D721Med (cell line): ENCODE results near the gene THSD7B.
"Not testable (repeated sequence)": the region's sequence is repeated elsewhere in the genome, so short reads cannot be mapped to it uniquely, and the experiment has no call there.

Source experiments
- DNase-seq: peaks from one replicate; pipeline ENCODE4 v3.0.0; 2011; ENCODE audit warnings: low spot score; ENCODE audit not compliant: insufficient read length
- FAIRE-seq: peaks from 2 replicates; lab custom pipeline; 2011; peaks lifted over from hg19 to GRCh38; lab: Jason Lieb, UNC
- CTCF ChIP-seq: IDR thresholded peaks from 2 replicates; pipeline ENCODE4 v1.5.1; 2012; ENCODE audit warnings: mild to moderate bottlenecking, control low read depth; ENCODE audit not compliant: insufficient read depth; ENCODE audit errors: missing control alignments

The THSD7B gene

GRCh38 chr2:137048455-137048854, 283.1 kb downstream of the THSD7B start:
- no peak for TF ChIP-seq CTCF
- FAIRE-seq (no peak), DNase-seq (no peak)

GRCh38 chr2:137049518-137049917, 284.2 kb downstream of the THSD7B start:
- FAIRE-seq (no peak), DNase-seq (no peak)
- no peak for TF ChIP-seq CTCF

GRCh38 chr2:137050949-137051348, 285.6 kb downstream of the THSD7B start:
- DNase-seq: no peak
- TF ChIP-seq CTCF: no peak
- peak; percentile 6 for FAIRE-seq

- FAIRE-seq (peak; percentile 48), DNase-seq (no peak)
- no peak for TF ChIP-seq CTCF
Measured at GRCh38 chr2:137051778-137052398, 286.5 kb downstream of the THSD7B start.

- TF ChIP-seq CTCF: no peak
- DNase-seq: no peak
- no peak for FAIRE-seq
Measured at GRCh38 chr2:137056704-137057103, 291.4 kb downstream of the THSD7B start.

- FAIRE-seq, DNase-seq: not testable (repeated sequence)
Measured at GRCh38 chr2:137076111-137076765, 310.9 kb downstream of the THSD7B start.

- DNase-seq (no peak), FAIRE-seq (no peak)
- TF ChIP-seq CTCF: no peak
Measured at GRCh38 chr2:137091704-137092103, 326.4 kb downstream of the THSD7B start.
